Aorta (tissue), 4 donors: ENCODE results near the gene ZNF688. TPM values are rescaled to one million over a fixed set of nuclear protein-coding genes. Genes with fewer than 3 reads are reported as not detected.

Experiments used
- polyA plus RNA-seq, 2 donors: library from polyadenylated mRNA; stranded (reverse); fragments of 200-250 nt; gene quantifications; one replicate each; pipeline ENCODE4 v1.2.3, GENCODE V29; 2013
- total RNA-seq, 2 donors: library from RNA; stranded (reverse); fragmentation: NEBNext Ultra II Directional; extraction: Animal tissue kit (Norgen Biotek cat#: 25700); gene quantifications; one replicate each; pipeline ENCODE4 v1.2.1, GENCODE V29; 2021
- donor health status: healthy with polysubstance abuse.
- donor health status: Bipolar disorder and iron deficiency.
- donor health status: DM: no; HTN: no; CAD: no.
- donor health status: DM: yes; HTN: yes; CAD: no.

ZNF688 gene
- total and polyA plus RNA-seq, 4 donors, result 9.0 to 20.2 (median 15.1) TPM

Other genes with a start within 250 kb of the ZNF688 start
- gene CD2BP2, start 216.4 kb downstream of the ZNF688 start, total RNA-seq, result 10 to 100 TPM; 42.6 to 51.3 TPM
- gene CD2BP2, start 216.4 kb downstream of the ZNF688 start, polyA plus RNA-seq, result 10 to 100 TPM; 23.4 to 51.1 TPM
- gene TBC1D10B, start 201.2 kb downstream of the ZNF688 start, total RNA-seq, result 10 to 100 TPM; 30.7 to 38.0 TPM
- 10 to 100 TPM; 10.3 to 22.2 TPM for gene TBC1D10B, start 201.2 kb downstream of the ZNF688 start, polyA plus RNA-seq
- gene MYL11, start 196.9 kb downstream of the ZNF688 start, total RNA-seq, result not detected
- gene MYL11, start 196.9 kb downstream of the ZNF688 start, polyA plus RNA-seq, result under 1 TPM in 1 of 2 donors, not detected in 1; 0.26 TPM
- gene SEPTIN1, start 189.2 kb downstream of the ZNF688 start, total RNA-seq, result 1 to 10 TPM; 2.8 to 6.1 TPM
- 1 to 10 TPM; 1.0 to 2.6 TPM for gene SEPTIN1, start 189.2 kb downstream of the ZNF688 start, polyA plus RNA-seq
- gene ZNF48, start 176.3 kb downstream of the ZNF688 start, total RNA-seq, result 1 to 10 TPM; 6.2 to 7.4 TPM
- 1 to 10 TPM; 3.4 to 4.9 TPM for gene ZNF48, start 176.3 kb downstream of the ZNF688 start, polyA plus RNA-seq
- 1 to 10 TPM; 6.3 to 7.4 TPM for gene ZNF771, start 164.1 kb downstream of the ZNF688 start, total RNA-seq
- 10 to 100 TPM; 11.4 to 20.5 TPM for gene ZNF771, start 164.1 kb downstream of the ZNF688 start, polyA plus RNA-seq
- 10 to 100 TPM; 18.2 to 19.7 TPM for gene DCTPP1, start 141.7 kb downstream of the ZNF688 start, total RNA-seq
- gene DCTPP1, start 141.7 kb downstream of the ZNF688 start, polyA plus RNA-seq, result 10 to 100 TPM; 16.6 to 36.3 TPM
- 10 to 100 TPM; 25.1 to 29.3 TPM for gene SEPHS2, start 125.8 kb downstream of the ZNF688 start, total RNA-seq
- gene SEPHS2, start 125.8 kb downstream of the ZNF688 start, polyA plus RNA-seq, result 10 to 100 TPM; 25.2 to 52.3 TPM
- gene ITGAL, start 99.0 kb downstream of the ZNF688 start, total RNA-seq, result 10 to 100 TPM in 1 of 2 donors, 1 to 10 TPM in 1; 7.9 to 13.8 TPM
- 10 to 100 TPM in 1 of 2 donors, under 1 TPM in 1; 0.77 to 14.3 TPM for gene ITGAL, start 99.0 kb downstream of the ZNF688 start, polyA plus RNA-seq
- gene ZNF768, start 45.1 kb downstream of the ZNF688 start, total RNA-seq, result 10 to 100 TPM; 22.3 to 22.8 TPM
- gene ZNF768, start 45.1 kb downstream of the ZNF688 start, polyA plus RNA-seq, result 10 to 100 TPM; 29.9 to 40.2 TPM
- 1 to 10 TPM; 9.1 to 9.5 TPM for gene ZNF747, start 36.9 kb downstream of the ZNF688 start, total RNA-seq
- gene ZNF747, start 36.9 kb downstream of the ZNF688 start, polyA plus RNA-seq, result 1 to 10 TPM; 5.1 to 8.3 TPM
- 1 to 10 TPM; 6.4 to 8.5 TPM for gene ZNF764, start 13.3 kb downstream of the ZNF688 start, total RNA-seq
- 1 to 10 TPM; 1.9 to 4.6 TPM for gene ZNF764, start 13.3 kb downstream of the ZNF688 start, polyA plus RNA-seq
- gene ZNF785, start 14.0 kb upstream of the ZNF688 start, total RNA-seq, result 10 to 100 TPM in 1 of 2 donors, 1 to 10 TPM in 1; 8.5 to 21.8 TPM
- 1 to 10 TPM; 3.1 to 8.6 TPM for gene ZNF785, start 14.0 kb upstream of the ZNF688 start, polyA plus RNA-seq
- gene ZNF689, start 38.7 kb upstream of the ZNF688 start, total RNA-seq, result 1 to 10 TPM; 5.7 to 7.1 TPM
- gene ZNF689, start 38.7 kb upstream of the ZNF688 start, polyA plus RNA-seq, result 1 to 10 TPM; 2.9 to 3.3 TPM
- 10 to 100 TPM; 50.5 to 53.4 TPM for gene PRR14, start 79.2 kb upstream of the ZNF688 start, total RNA-seq
- 100 to 1,000 TPM in 1 of 2 donors, 10 to 100 TPM in 1; 28.2 to 217 TPM for gene PRR14, start 79.2 kb upstream of the ZNF688 start, polyA plus RNA-seq
- gene FBRS, start 86.7 kb upstream of the ZNF688 start, total RNA-seq, result 10 to 100 TPM; 52.7 to 56.0 TPM
- gene FBRS, start 86.7 kb upstream of the ZNF688 start, polyA plus RNA-seq, result 10 to 100 TPM; 15.3 to 47.2 TPM
- 10 to 100 TPM; 55.0 to 66.2 TPM for gene SRCAP, start 127.5 kb upstream of the ZNF688 start, total RNA-seq
- gene SRCAP, start 127.5 kb upstream of the ZNF688 start, polyA plus RNA-seq, result 10 to 100 TPM in 1 of 2 donors, 1 to 10 TPM in 1; 7.1 to 14.8 TPM
- 10 to 100 TPM; 15.8 to 20.8 TPM for gene PHKG2, start 176.7 kb upstream of the ZNF688 start, total RNA-seq
- gene PHKG2, start 176.7 kb upstream of the ZNF688 start, polyA plus RNA-seq, result 10 to 100 TPM; 12.3 to 36.0 TPM
- 1 to 10 TPM in 1 of 2 donors, under 1 TPM in 1; 0.52 to 2.7 TPM for gene CFAP119, start 190.3 kb upstream of the ZNF688 start, total RNA-seq
- gene CFAP119, start 190.3 kb upstream of the ZNF688 start, polyA plus RNA-seq, result 1 to 10 TPM in 1 of 2 donors, under 1 TPM in 1; 0.88 to 9.8 TPM
- gene RNF40, start 190.6 kb upstream of the ZNF688 start, total RNA-seq, result 10 to 100 TPM; 73.9 to 90.2 TPM
- 10 to 100 TPM; 22.7 to 59.5 TPM for gene RNF40, start 190.6 kb upstream of the ZNF688 start, polyA plus RNA-seq
- 10 to 100 TPM; 11.8 to 13.4 TPM for gene ZNF629, start 215.5 kb upstream of the ZNF688 start, total RNA-seq
- 1 to 10 TPM; 2.1 to 6.7 TPM for gene ZNF629, start 215.5 kb upstream of the ZNF688 start, polyA plus RNA-seq